Keratinocyte (primary cell): ENCODE measurements around the gene ARHGEF28. TPM values are rescaled to one million over a fixed set of nuclear protein-coding genes. Genes with fewer than 3 reads are reported as not detected.

Experiments
- DNase-seq: peaks from one replicate; pipeline ENCODE4 v3.0.0-alpha.2; 2011; ENCODE audit warnings: low read depth, missing footprints, low spot score
- FAIRE-seq: peaks from 2 replicates; lab custom pipeline; 2011; peaks lifted over from hg19 to GRCh38; lab: Jason Lieb, UNC
- H2AFZ ChIP-seq: 2 replicates; pipeline ENCODE4 v1.6.0; 2012; ENCODE audit warnings: low read length, control low read depth, inconsistent platforms; ENCODE audit not compliant: control insufficient read depth
- H3K27ac ChIP-seq: 2 replicates; pipeline ENCODE4 v1.5.1; 2011; ENCODE audit warnings: low read length; ENCODE audit not compliant: control insufficient read depth, insufficient read depth
- H3K27me3 ChIP-seq: 3 replicates; pipeline ENCODE4 v1.6.0; 2011; ENCODE audit warnings: low read length; ENCODE audit not compliant: control insufficient read depth, insufficient read depth; ENCODE audit errors: extremely low read depth
- H3K36me3 ChIP-seq, 2 experiments: 2 replicates in 1 of 2; 3 replicates in 1 of 2; pipeline ENCODE4 v1.5.1; 2011; ENCODE audit warnings: low read length in 2 of 2, mild to moderate bottlenecking in 1 of 2; ENCODE audit not compliant: control insufficient read depth in 2 of 2, insufficient read depth in 2 of 2; ENCODE audit errors: extremely low read depth in 1 of 2
- H3K4me1 ChIP-seq: 3 replicates; pipeline ENCODE4 v1.5.1; 2011; ENCODE audit warnings: low read length; ENCODE audit not compliant: control insufficient read depth, insufficient read depth; ENCODE audit errors: extremely low read depth
- H3K4me2 ChIP-seq: 3 replicates; pipeline ENCODE4 v1.6.0; 2011; ENCODE audit warnings: low read depth, low read length; ENCODE audit not compliant: control insufficient read depth, insufficient read depth; ENCODE audit errors: extremely low read depth
- H3K4me3 ChIP-seq, 3 experiments: fragments of 200-600 bp in 1 of 3; sonication (generic) in 1 of 3; 2 replicates in 2 of 3; 3 replicates in 1 of 3; pipeline ENCODE4 v1.5.1; 2011 to 2016; ENCODE audit warnings: low read length in 3 of 3, mild to moderate bottlenecking in 3 of 3, control low read depth in 2 of 3, inconsistent platforms in 1 of 3, low read depth in 1 of 3, mixed read lengths in 1 of 3, mixed run types in 1 of 3, moderate library complexity in 1 of 3; ENCODE audit not compliant: control insufficient read depth in 2 of 3, insufficient read depth in 2 of 3; ENCODE audit errors: extremely low read depth in 1 of 3
- H3K79me2 ChIP-seq: 2 replicates; pipeline ENCODE4 v1.6.0; 2012; ENCODE audit warnings: low read length; ENCODE audit not compliant: control insufficient read depth, insufficient read depth
- H3K9ac ChIP-seq: 3 replicates; pipeline ENCODE4 v1.6.0; 2011; ENCODE audit warnings: low read length; ENCODE audit not compliant: control insufficient read depth, insufficient read depth; ENCODE audit errors: extremely low read depth
- H3K9me1 ChIP-seq: 3 replicates; pipeline ENCODE4 v1.6.0; 2011; ENCODE audit warnings: low read length; ENCODE audit not compliant: control insufficient read depth, insufficient read depth; ENCODE audit errors: extremely low read depth
- H3K9me3 ChIP-seq: 2 replicates; pipeline ENCODE4 v1.5.1; 2012; ENCODE audit warnings: low read depth, low read length; ENCODE audit not compliant: control insufficient read depth
- H4K20me1 ChIP-seq: 3 replicates; pipeline ENCODE4 v1.6.0; 2011; ENCODE audit warnings: low read length; ENCODE audit not compliant: control insufficient read depth, insufficient read depth; ENCODE audit errors: extremely low read depth
- CTCF ChIP-seq, 3 experiments: IDR thresholded peaks in 1 of 3; conservative IDR thresholded peaks in 1 of 3; optimal IDR thresholded peaks in 1 of 3; 2 replicates in 2 of 3; 3 replicates in 1 of 3; pipeline versions ENCODE3 to v1.5.1; 2011; ENCODE audit warnings: low read length in 3 of 3, mild to moderate bottlenecking in 3 of 3, moderate library complexity in 2 of 3, control low read depth in 1 of 3, inconsistent platforms in 1 of 3; ENCODE audit not compliant: insufficient read depth in 2 of 3; ENCODE audit errors: extremely low read depth in 1 of 3
- EZH2 ChIP-seq: IDR thresholded peaks from one replicate; pipeline ENCODE4 v1.6.1; 2012; ENCODE audit warnings: inconsistent platforms, mild to moderate bottlenecking, low read length, moderate library complexity
- dilution Hi-C: fragments of 300-500 bp; cut with MboI; formaldehyde crosslinking; loops from one replicate; pipeline ENCODE4 v1.7.0; 2020; ENCODE audit warnings: low sequenced_read_pairs; ENCODE audit not compliant: extremely low pct_ligation_motif_present
- polyA plus RNA-seq, 5 experiments: library from polyadenylated mRNA; depleted of rRNA in 3 of 5; stranded (reverse) in 3 of 5; stranded (forward) in 1 of 5; unstranded in 1 of 5; fragments of >200 nt; gene quantifications; 1 replicate in 1 of 5; 2 replicates in 3 of 5; 3 replicates in 1 of 5; pipeline versions ENCODE4 v1.2.1 to v1.2.3, GENCODE V29; 2011 to 2012; ENCODE audit warnings: missing spikeins in 2 of 5, low read depth in 1 of 5, low replicate concordance in 1 of 5

The ARHGEF28 gene
- polyA plus RNA-seq, 1 donor (not counting 4 experiments of a cell fraction or from before 2014, with no cell fraction given), result 31.6 TPM

GRCh38 chr5:73940026-73940425 is 314.0 kb downstream of the ARHGEF28 start:
- H3K27ac ChIP-seq, result no peak overlapping the region
- DNase-seq (no peak), FAIRE-seq (no peak)
- H3K4me3 ChIP-seq, result no peak overlapping the region
- no peak overlapping the region for H3K9ac ChIP-seq
- H3K36me3 ChIP-seq, result peaks cover 11 to 18% of the 10 kb centered on the region in 2 experiments
- dilution Hi-C loops, result no loop called here
- H3K9me1 ChIP-seq, result no peaks in the 10 kb centered on the region
- no peaks in the 10 kb centered on the region for H3K27me3 ChIP-seq
- peaks cover 12% of the 10 kb centered on the region for H3K79me2 ChIP-seq
- H4K20me1 ChIP-seq, result no peaks in the 10 kb centered on the region
- H3K4me1 ChIP-seq, result peaks cover 39% of the 10 kb centered on the region
- H2AFZ ChIP-seq, result no peak overlapping the region
- H3K9me3 ChIP-seq, result peaks cover 2% of the 10 kb centered on the region
- TF ChIP-seq EZH2 (no peak), CTCF (optimal IDR thresholded peaks at IDR 0.05 in 1 of 3, IDR thresholded peaks at IDR 0.05 in 1 of 3, conservative IDR thresholded peaks at IDR 0.05 in 1 of 3; ENCODE audit: extremely low read depth in 1 of 3, insufficient read depth in 2 of 3, low read length in 3 of 3) (no peak)
- no peak overlapping the region for H3K4me2 ChIP-seq

DNA sequence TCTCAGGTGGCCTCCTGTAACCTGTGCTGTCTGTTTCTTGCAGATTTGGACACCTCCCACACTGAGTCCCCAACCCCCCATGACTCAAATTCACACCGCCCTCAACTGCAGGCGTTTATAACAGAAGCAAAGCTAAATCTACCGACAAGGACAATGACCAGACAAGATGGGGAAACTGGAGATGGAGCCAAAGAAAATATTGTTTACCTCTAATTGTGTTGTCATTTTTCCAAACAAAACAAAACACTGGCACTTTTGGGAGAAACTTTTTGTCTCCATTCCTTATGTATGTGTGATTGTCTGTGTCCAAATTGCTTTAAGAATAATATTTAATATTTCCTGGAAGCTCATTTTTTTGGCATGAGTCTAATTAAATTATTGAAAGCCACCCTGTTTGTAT is 314.8 kb downstream of the ARHGEF28 start:
- peaks cover 2% of the 10 kb centered on the region for H3K9me3 ChIP-seq
- FAIRE-seq (no peak), DNase-seq (no peak)
- TF ChIP-seq CTCF (optimal IDR thresholded peaks at IDR 0.05 in 1 of 3, IDR thresholded peaks at IDR 0.05 in 1 of 3, conservative IDR thresholded peaks at IDR 0.05 in 1 of 3; ENCODE audit: extremely low read depth in 1 of 3, insufficient read depth in 2 of 3, low read length in 3 of 3) (no peak), EZH2 (no peak)
- no peak overlapping the region for H3K4me2 ChIP-seq
- dilution Hi-C loops, result no loop called here
- H2AFZ ChIP-seq, result no peak overlapping the region
- no peaks in the 10 kb centered on the region for H3K27me3 ChIP-seq
- no peaks in the 10 kb centered on the region for H3K9me1 ChIP-seq
- peaks cover 37% of the 10 kb centered on the region for H3K4me1 ChIP-seq
- H4K20me1 ChIP-seq, result no peaks in the 10 kb centered on the region
- peaks cover 11 to 18% of the 10 kb centered on the region in 2 experiments for H3K36me3 ChIP-seq
- peaks cover 11% of the 10 kb centered on the region for H3K79me2 ChIP-seq
- H3K4me3 ChIP-seq, result no peak overlapping the region
- no peak overlapping the region for H3K27ac ChIP-seq
- H3K9ac ChIP-seq, result no peak overlapping the region
